Cardiac muscle cell (in vitro differentiated cells and primary cell): ENCODE results near the gene CHST11. TPM values are rescaled to one million over a fixed set of nuclear protein-coding genes. Genes with fewer than 3 reads are reported as not detected.

Experiments
- DNase-seq, 2 donors: peaks; one replicate each; pipeline versions ENCODE4 v3.0.0 to v3.0.0-alpha.2; 2010 to 2017; ENCODE audit warnings: low read depth in 1 of 2, low spot score in 1 of 2
- H3K27ac ChIP-seq: fragments of 200-600 bp; sonication (generic); 2 replicates; pipeline ENCODE4 v1.5.1; 2016
- H3K27me3 ChIP-seq: fragments of 200-600 bp; sonication (generic); 2 replicates; pipeline ENCODE4 v1.6.0; 2016; ENCODE audit warnings: control low read depth
- H3K36me3 ChIP-seq: fragments of 200-600 bp; sonication (generic); 2 replicates; pipeline ENCODE4 v1.5.1; 2016; ENCODE audit warnings: control low read depth
- H3K4me1 ChIP-seq: fragments of 200-600 bp; sonication (generic); 2 replicates; pipeline ENCODE4 v1.8.1; 2017; ENCODE audit warnings: low read depth, mild to moderate bottlenecking, mixed run types
- H3K4me3 ChIP-seq: fragments of 200-600 bp; sonication (generic); 2 replicates; pipeline ENCODE4 v1.5.1; 2016; ENCODE audit warnings: mild to moderate bottlenecking
- H3K9me3 ChIP-seq: fragments of 200-600 bp; sonication (generic); 2 replicates; pipeline ENCODE4 v1.5.1; 2017; ENCODE audit warnings: low read depth, mild to moderate bottlenecking, control low read depth
- CTCF ChIP-seq: IDR thresholded peaks from 2 replicates; pipeline ENCODE4 v1.5.1; 2012; ENCODE audit warnings: low read depth, mild to moderate bottlenecking, low read length
- polyA plus RNA-seq: library from polyadenylated mRNA; unstranded; fragments of >200 nt; fragmentation: Nextera tagmentation; extraction: Ambion mirVana; gene quantifications from 2 replicates; pipeline ENCODE4 v1.2.1, GENCODE V29; 2016
- total RNA-seq: library from RNA; depleted of rRNA; stranded (reverse); fragments of >200 nt; gene quantifications from 2 replicates; pipeline ENCODE4 v1.2.3, GENCODE V29; 2016

Gene CHST11
- total and polyA plus RNA-seq, 2 experiments from 2014 or later: 24.2 to 39.8 TPM

- no peaks in the 10 kb centered on the region for H3K36me3 ChIP-seq
- no peaks in the 10 kb centered on the region for H3K27me3 ChIP-seq
- H3K4me3 ChIP-seq: no peak overlapping the region
- H3K27ac ChIP-seq: no peak overlapping the region
- no peaks in the 10 kb centered on the region for H3K9me3 ChIP-seq
- TF ChIP-seq CTCF: peak; percentile 5
- peak in 1 of 2 donors; percentile 87 for DNase-seq
- H3K4me1 ChIP-seq: no peaks in the 10 kb centered on the region
Observed at GRCh38 chr12:104736307-104736706, 279.6 kb downstream of the CHST11 start.

GRCh38 chr12:104737113-104737512 is 280.4 kb downstream of the CHST11 start:
- Histone ChIP-seq H3K4me3 (no peak overlapping the region), H3K36me3 (no peaks in the 10 kb centered on the region), H3K4me1 (no peaks in the 10 kb centered on the region), H3K27ac (no peak overlapping the region), H3K27me3 (no peaks in the 10 kb centered on the region), H3K9me3 (no peaks in the 10 kb centered on the region)
- DNase-seq: no peak
- no peak for TF ChIP-seq CTCF

- Histone ChIP-seq H3K27me3 (no peaks in the 10 kb centered on the region), H3K36me3 (no peaks in the 10 kb centered on the region), H3K27ac (no peak overlapping the region), H3K9me3 (no peaks in the 10 kb centered on the region), H3K4me3 (no peak overlapping the region), H3K4me1 (no peaks in the 10 kb centered on the region)
- DNase-seq: no peak
- no peak for TF ChIP-seq CTCF
Observed at GRCh38 chr12:104737791-104738301, 281.1 kb downstream of the CHST11 start.

- Histone ChIP-seq H3K36me3 (no peaks in the 10 kb centered on the region), H3K4me1 (no peaks in the 10 kb centered on the region), H3K27ac (no peak overlapping the region), H3K9me3 (no peaks in the 10 kb centered on the region), H3K27me3 (no peaks in the 10 kb centered on the region), H3K4me3 (no peak overlapping the region)
- no peak for DNase-seq
- TF ChIP-seq CTCF: no peak
Observed at GRCh38 chr12:104738331-104738730, 281.6 kb downstream of the CHST11 start.

GRCh38 chr12:104738776-104739642 is 282.3 kb downstream of the CHST11 start:
- Histone ChIP-seq H3K4me1 (no peaks in the 10 kb centered on the region), H3K27ac (no peak overlapping the region), H3K36me3 (no peaks in the 10 kb centered on the region), H3K9me3 (no peaks in the 10 kb centered on the region), H3K27me3 (no peaks in the 10 kb centered on the region), H3K4me3 (no peak overlapping the region)
- TF ChIP-seq CTCF: no peak
- no peak for DNase-seq
